ENCODE data around the gene PDXP. TPM values are rescaled to one million over a fixed set of nuclear protein-coding genes. Genes with fewer than 3 reads are reported as not detected.
A peak's percentile ranks its signal among the peaks of the same experiment; 100 is the strongest.

The PDXP gene
- total and polyA plus RNA-seq, 2 experiments from 2014 or later: 15.0 to 55.6 TPM

DNA sequence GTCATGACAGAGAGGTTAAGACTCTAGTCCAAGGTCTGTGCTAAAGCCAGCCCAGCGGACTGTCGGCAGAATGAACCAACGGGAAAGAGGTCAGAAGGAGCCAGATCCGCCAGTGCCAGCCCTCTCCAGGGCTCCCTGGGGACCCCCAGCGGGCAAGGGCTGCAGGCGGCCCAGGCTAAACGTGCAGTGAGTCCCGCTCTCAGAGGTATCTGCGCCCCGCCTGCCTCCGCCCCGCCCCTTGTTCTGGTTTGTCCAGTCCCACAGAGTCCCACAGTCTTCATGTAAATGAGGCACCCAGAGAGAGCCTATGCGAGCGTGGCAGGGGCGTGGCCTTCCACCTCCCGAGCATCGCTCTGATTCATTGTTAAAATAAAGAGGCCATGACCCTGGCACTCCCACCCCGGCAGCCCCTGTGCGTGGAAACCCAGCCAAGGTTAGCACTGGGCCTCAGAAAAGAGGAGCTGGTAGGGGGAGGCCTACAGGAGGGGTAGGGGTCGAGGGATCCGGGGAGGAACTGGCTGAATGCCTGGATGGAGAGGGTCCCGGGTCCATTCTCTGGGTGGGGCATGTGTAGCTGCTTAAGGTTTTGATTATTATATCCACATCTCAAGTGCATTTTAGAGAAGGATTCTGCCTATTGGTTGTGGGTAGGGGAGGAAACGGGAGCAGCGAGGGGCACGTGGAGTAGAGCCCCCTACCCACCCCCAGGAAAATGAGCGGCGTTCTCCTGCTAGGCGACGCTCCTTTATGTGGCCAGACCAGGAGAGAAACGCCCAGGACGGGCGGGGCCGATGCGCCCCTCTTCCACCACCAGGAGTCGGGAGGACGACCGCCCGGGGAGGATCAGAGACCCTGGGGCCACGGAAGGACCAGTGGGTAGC, 38.4 kb downstream of the PDXP start, which contains the start of gene TRIOBP:
TSS of gene TRIOBP (plus strand) at position 392 of the 881 bp plus-strand sequence. CDS start 4,318 bp downstream, outside the sequence.
- Histone ChIP-seq H4K20me1 (replicated peaks; ENCODE audit: insufficient read depth) (no peaks in the 10 kb centered on the region; the same call in 1 of the 2 replicates), H3K27me3 (ENCODE audit: insufficient read depth) (no peaks in the 10 kb centered on the region), H3K27ac (ENCODE audit: low read depth) (peak within 1 kb of the TSS; percentile 35; the same call in 1 of the 2 replicates), H3K4me1 (ENCODE audit: insufficient read depth) (peaks cover 6% of the 10 kb centered on the region), H3K4me3 (peak within 1 kb of the TSS; percentile 81), H3K9me2 (ENCODE audit: insufficient read depth) (no peaks in the 10 kb centered on the region), H3K36me3 (ENCODE audit: insufficient read depth) (peaks cover 15% of the 10 kb centered on the region; the same call in 1 of the 2 replicates), H2AFZ (peak within 1 kb of the TSS; percentile 94), H3F3A (replicated peaks; ENCODE audit: low read depth) (peaks cover 8% of the 10 kb centered on the region), H3K79me2 (replicated peaks; ENCODE audit: insufficient read depth) (no peaks in the 10 kb centered on the region), H3K4me2 (peak within 1 kb of the TSS; percentile 91)
- TF ChIP-seq CTCF (conservative IDR thresholded peaks at IDR 0.05; ENCODE audit: low read depth in 2 of 2) (peak; percentile 33 to 61), JUNB (IDR thresholded peaks at IDR 0.05; ENCODE audit: unreplicated experiment) (no peak), POLR2AphosphoS5 (IDR thresholded peaks at IDR 0.05; ENCODE audit: low read depth) (peak; percentile 83), EZH2 (IDR thresholded peaks at IDR 0.05; ENCODE audit: low read depth, unreplicated experiment) (no peak), ZNF331 (CRISPR knock-in tag; IDR thresholded peaks at IDR 0.05; ENCODE audit: low read depth) (no peak), CREB1 (CRISPR knock-in tag; IDR thresholded peaks at IDR 0.05; ENCODE audit: low read depth) (peak; percentile 9; the same call in 1 of the 2 replicates)
- TF ChIP-seq, protein P1, sequence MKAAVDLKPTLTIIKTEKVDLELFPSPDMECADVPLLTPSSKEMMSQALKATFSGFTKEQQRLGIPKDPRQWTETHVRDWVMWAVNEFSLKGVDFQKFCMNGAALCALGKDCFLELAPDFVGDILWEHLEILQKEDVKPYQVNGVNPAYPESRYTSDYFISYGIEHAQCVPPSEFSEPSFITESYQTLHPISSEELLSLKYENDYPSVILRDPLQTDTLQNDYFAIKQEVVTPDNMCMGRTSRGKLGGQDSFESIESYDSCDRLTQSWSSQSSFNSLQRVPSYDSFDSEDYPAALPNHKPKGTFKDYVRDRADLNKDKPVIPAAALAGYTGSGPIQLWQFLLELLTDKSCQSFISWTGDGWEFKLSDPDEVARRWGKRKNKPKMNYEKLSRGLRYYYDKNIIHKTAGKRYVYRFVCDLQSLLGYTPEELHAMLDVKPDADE (IDR thresholded peaks at IDR 0.05): no peak
- H3K4me1 Mint-ChIP-seq: peaks cover 5% of the 10 kb centered on the region
- no peaks in the 10 kb centered on the region for H3K9me3 Mint-ChIP-seq
- peak within 1 kb of the TSS; percentile 93 for H3K4me3 Mint-ChIP-seq
- H3K36me3 Mint-ChIP-seq (ENCODE audit: low read depth): peaks cover 30% of the 10 kb centered on the region
- peak; percentile 100 for DNase-seq (ENCODE audit: low spot score)
- H3K27ac Mint-ChIP-seq: peak within 1 kb of the TSS; percentile 92
- H3K27me3 Mint-ChIP-seq (ENCODE audit: insufficient read depth, low read depth, poor library complexity): peaks cover 15% of the 10 kb centered on the region
- peak; percentile 97 for ATAC-seq

- Mint-ChIP-seq H3K27ac (0 out of 2 replicates have a peak overlapping the region, but pooled peaks have one; percentile 92), H3K4me1 (peaks cover 5% of the 10 kb centered on the region), H3K4me3 (peak overlapping the region; percentile 93), H3K27me3 (ENCODE audit: insufficient read depth, low read depth, poor library complexity) (peaks cover 15% of the 10 kb centered on the region), H3K9me3 (no peaks in the 10 kb centered on the region), H3K36me3 (ENCODE audit: low read depth) (peaks cover 28% of the 10 kb centered on the region)
- H3K4me2 ChIP-seq: peak overlapping the region; percentile 91
- TF ChIP-seq, protein P1 (IDR thresholded peaks at IDR 0.05): no peak
- peak; percentile 34 for TF ChIP-seq JUNB (IDR thresholded peaks at IDR 0.05; ENCODE audit: unreplicated experiment)
- TF ChIP-seq, protein P2, sequence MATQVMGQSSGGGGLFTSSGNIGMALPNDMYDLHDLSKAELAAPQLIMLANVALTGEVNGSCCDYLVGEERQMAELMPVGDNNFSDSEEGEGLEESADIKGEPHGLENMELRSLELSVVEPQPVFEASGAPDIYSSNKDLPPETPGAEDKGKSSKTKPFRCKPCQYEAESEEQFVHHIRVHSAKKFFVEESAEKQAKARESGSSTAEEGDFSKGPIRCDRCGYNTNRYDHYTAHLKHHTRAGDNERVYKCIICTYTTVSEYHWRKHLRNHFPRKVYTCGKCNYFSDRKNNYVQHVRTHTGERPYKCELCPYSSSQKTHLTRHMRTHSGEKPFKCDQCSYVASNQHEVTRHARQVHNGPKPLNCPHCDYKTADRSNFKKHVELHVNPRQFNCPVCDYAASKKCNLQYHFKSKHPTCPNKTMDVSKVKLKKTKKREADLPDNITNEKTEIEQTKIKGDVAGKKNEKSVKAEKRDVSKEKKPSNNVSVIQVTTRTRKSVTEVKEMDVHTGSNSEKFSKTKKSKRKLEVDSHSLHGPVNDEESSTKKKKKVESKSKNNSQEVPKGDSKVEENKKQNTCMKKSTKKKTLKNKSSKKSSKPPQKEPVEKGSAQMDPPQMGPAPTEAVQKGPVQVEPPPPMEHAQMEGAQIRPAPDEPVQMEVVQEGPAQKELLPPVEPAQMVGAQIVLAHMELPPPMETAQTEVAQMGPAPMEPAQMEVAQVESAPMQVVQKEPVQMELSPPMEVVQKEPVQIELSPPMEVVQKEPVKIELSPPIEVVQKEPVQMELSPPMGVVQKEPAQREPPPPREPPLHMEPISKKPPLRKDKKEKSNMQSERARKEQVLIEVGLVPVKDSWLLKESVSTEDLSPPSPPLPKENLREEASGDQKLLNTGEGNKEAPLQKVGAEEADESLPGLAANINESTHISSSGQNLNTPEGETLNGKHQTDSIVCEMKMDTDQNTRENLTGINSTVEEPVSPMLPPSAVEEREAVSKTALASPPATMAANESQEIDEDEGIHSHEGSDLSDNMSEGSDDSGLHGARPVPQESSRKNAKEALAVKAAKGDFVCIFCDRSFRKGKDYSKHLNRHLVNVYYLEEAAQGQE (IDR thresholded peaks at IDR 0.05; ENCODE audit: unreplicated experiment): no peak
- TF ChIP-seq POLR2AphosphoS5 (IDR thresholded peaks at IDR 0.05; ENCODE audit: low read depth): no peak
- H4K20me1 ChIP-seq (replicated peaks; ENCODE audit: insufficient read depth): no peaks in the 10 kb centered on the region; the same call in 1 of the 2 replicates
- peaks cover 6% of the 10 kb centered on the region for H3K4me1 ChIP-seq (ENCODE audit: insufficient read depth)
- H3K27me3 ChIP-seq (ENCODE audit: insufficient read depth): no peaks in the 10 kb centered on the region
- no peaks in the 10 kb centered on the region for H3K79me2 ChIP-seq (replicated peaks; ENCODE audit: insufficient read depth)
- peaks cover 19% of the 10 kb centered on the region; the same call in 1 of the 2 replicates for H3K36me3 ChIP-seq (ENCODE audit: insufficient read depth)
- H3F3A ChIP-seq (replicated peaks; ENCODE audit: low read depth): peaks cover 8% of the 10 kb centered on the region
- peak overlapping the region; percentile 94; the same call in 1 of the 2 replicates for H2AFZ ChIP-seq
- H3K27ac ChIP-seq (ENCODE audit: low read depth): peak overlapping the region; percentile 27; the same call in 1 of the 2 replicates
- ATAC-seq (peak; percentile 48), DNase-seq (ENCODE audit: low spot score) (no peak)
- peak overlapping the region; percentile 81 for H3K4me3 ChIP-seq
- H3K9me2 ChIP-seq (ENCODE audit: insufficient read depth): no peaks in the 10 kb centered on the region
Observed at GRCh38 chr22:37697538-37697835, 39.0 kb downstream of the PDXP start.

Measured in GM23338 (cell line).